Measurements from ENCODE around the gene ATP6V0B.

Gene ATP6V0B

DNA sequence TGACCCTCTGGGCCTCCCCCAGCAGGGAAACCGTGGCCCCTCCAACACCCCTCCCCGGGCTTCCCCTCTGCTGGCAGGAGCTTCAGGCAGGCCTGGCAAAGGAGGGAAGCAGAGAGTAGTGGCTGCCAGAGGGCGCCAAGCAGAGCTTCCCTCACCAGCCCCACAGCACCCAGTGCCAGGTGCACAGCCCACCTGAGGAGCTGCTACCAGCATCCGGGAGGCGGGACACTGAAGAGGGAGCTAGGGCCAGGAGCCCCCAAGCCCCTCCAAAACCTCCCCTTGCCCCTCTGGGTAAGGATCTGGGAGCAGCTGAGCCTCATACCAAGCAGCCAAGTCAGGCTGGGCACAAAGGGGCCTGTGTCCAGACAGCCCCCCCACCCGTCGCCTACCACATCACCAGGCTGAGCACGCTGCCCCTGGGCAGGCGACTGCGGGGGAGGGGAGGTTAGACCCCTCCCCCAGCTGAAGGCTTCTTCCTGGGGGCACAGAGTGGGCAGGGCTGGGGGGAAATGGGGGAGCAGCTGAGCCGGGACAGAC, 36.2 kb downstream of the ATP6V0B start:
- Histone ChIP-seq H3K4me1 (ENCODE audit: insufficient read depth, low read length, poor library complexity, severe bottlenecking) (no peaks in the 10 kb centered on the region), H3K4me3 (ENCODE audit: low read length, poor library complexity, severe bottlenecking) (no peak overlapping the region), H2AFZ (ENCODE audit: low read length) (no peak overlapping the region), H3K9ac (ENCODE audit: low read depth, low read length, poor library complexity, severe bottlenecking) (no peak overlapping the region), H3F3A (ENCODE audit: low read depth) (no peaks in the 10 kb centered on the region), H3K36me3 (ENCODE audit: insufficient read depth, low read length) (no peaks in the 10 kb centered on the region), H3K4me2 (ENCODE audit: low read depth, low read length, poor library complexity, severe bottlenecking) (no peak overlapping the region), H4K20me1 (ENCODE audit: insufficient read depth, low read length, poor library complexity, severe bottlenecking) (no peaks in the 10 kb centered on the region), H3K27me3 (ENCODE audit: insufficient read depth, low read length, poor library complexity, severe bottlenecking) (no peaks in the 10 kb centered on the region), H3K9me2 (replicated peaks; ENCODE audit: low read depth, low read length) (no peaks in the 10 kb centered on the region), H3K79me2 (ENCODE audit: insufficient read depth, low read length) (no peaks in the 10 kb centered on the region), H3K9me3 (ENCODE audit: insufficient read depth, low read depth, low read length) (no peaks in the 10 kb centered on the region)
- TF ChIP-seq, protein P1, sequence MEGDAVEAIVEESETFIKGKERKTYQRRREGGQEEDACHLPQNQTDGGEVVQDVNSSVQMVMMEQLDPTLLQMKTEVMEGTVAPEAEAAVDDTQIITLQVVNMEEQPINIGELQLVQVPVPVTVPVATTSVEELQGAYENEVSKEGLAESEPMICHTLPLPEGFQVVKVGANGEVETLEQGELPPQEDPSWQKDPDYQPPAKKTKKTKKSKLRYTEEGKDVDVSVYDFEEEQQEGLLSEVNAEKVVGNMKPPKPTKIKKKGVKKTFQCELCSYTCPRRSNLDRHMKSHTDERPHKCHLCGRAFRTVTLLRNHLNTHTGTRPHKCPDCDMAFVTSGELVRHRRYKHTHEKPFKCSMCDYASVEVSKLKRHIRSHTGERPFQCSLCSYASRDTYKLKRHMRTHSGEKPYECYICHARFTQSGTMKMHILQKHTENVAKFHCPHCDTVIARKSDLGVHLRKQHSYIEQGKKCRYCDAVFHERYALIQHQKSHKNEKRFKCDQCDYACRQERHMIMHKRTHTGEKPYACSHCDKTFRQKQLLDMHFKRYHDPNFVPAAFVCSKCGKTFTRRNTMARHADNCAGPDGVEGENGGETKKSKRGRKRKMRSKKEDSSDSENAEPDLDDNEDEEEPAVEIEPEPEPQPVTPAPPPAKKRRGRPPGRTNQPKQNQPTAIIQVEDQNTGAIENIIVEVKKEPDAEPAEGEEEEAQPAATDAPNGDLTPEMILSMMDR (conservative IDR thresholded peaks at IDR 0.05; ENCODE audit: low read length): no peak
- no peak for TF ChIP-seq EZH2phosphoT487 (IDR thresholded peaks at IDR 0.05; ENCODE audit: borderline replicate concordance)

DNA sequence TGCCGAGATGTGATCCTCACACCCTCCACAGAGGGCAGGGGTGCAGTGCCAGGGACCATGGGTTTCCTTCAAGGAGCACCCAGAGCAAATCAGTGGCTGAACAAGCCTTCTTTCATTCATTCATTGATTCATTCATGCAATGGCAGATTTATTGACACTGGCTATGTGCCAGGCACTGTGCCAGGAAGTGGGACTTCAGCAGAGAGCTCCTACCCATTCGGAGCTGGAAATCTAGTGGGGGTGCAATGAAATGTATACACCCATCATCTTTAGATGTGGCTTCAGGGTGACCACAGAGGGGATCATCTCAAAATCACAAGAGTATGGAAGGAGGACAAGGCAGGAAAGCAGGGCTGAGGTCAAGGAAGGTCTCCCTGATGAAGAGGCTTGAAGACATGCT, 37.6 kb downstream of the ATP6V0B start:
- no peak overlapping the region for H3K9ac ChIP-seq (ENCODE audit: low read depth, low read length, poor library complexity, severe bottlenecking)
- TF ChIP-seq, protein P1 (conservative IDR thresholded peaks at IDR 0.05; ENCODE audit: low read length): no peak
- TF ChIP-seq EZH2phosphoT487 (IDR thresholded peaks at IDR 0.05; ENCODE audit: borderline replicate concordance): no peak
- H4K20me1 ChIP-seq (ENCODE audit: insufficient read depth, low read length, poor library complexity, severe bottlenecking): no peaks in the 10 kb centered on the region
- no peaks in the 10 kb centered on the region for H3K36me3 ChIP-seq (ENCODE audit: insufficient read depth, low read length)
- H3K79me2 ChIP-seq (ENCODE audit: insufficient read depth, low read length): no peaks in the 10 kb centered on the region
- H3K9me2 ChIP-seq (replicated peaks; ENCODE audit: low read depth, low read length): no peaks in the 10 kb centered on the region
- no peaks in the 10 kb centered on the region for H3F3A ChIP-seq (ENCODE audit: low read depth)
- no peak overlapping the region for H2AFZ ChIP-seq (ENCODE audit: low read length)
- no peak overlapping the region for H3K4me2 ChIP-seq (ENCODE audit: low read depth, low read length, poor library complexity, severe bottlenecking)
- H3K27me3 ChIP-seq (ENCODE audit: insufficient read depth, low read length, poor library complexity, severe bottlenecking): no peaks in the 10 kb centered on the region
- no peak overlapping the region for H3K4me3 ChIP-seq (ENCODE audit: low read length, poor library complexity, severe bottlenecking)
- no peaks in the 10 kb centered on the region for H3K4me1 ChIP-seq (ENCODE audit: insufficient read depth, low read length, poor library complexity, severe bottlenecking)
- H3K9me3 ChIP-seq (ENCODE audit: insufficient read depth, low read depth, low read length): no peaks in the 10 kb centered on the region

DNA sequence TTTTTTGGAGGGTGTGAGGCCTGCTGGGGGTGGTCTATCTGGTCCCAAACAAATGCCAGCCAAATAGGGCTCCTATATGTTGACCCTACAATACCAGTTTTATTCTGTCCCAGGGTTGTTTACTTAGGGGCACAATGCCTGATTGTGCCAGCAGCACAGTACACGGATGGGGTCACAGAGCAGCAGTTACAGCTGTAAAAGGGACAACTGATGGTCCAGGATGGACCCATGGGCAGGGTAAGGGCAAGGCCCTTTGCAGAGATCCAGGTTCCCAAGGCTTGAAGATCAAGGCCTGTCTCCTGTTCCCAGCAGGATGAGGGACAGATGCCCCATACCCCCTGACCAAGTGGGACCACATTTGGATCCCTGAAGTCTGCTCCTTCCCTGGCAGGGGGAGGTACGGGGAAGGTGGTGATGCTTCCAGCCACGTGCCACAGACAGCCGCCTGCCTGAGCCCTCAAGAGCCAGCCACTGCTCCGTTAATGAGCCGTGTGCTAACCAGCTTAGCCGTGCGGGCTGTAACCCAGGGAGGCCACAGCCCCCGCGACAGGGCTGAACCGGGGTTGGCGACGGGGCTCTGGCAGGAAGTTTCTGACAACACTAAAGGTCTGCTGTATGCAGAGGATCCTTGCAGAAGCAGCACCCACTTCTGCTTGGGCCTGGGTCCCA, 38.3 kb downstream of the ATP6V0B start:
- no peaks in the 10 kb centered on the region for H3K79me2 ChIP-seq (ENCODE audit: insufficient read depth, low read length)
- no peaks in the 10 kb centered on the region for H3F3A ChIP-seq (ENCODE audit: low read depth)
- no peaks in the 10 kb centered on the region for H4K20me1 ChIP-seq (ENCODE audit: insufficient read depth, low read length, poor library complexity, severe bottlenecking)
- no peaks in the 10 kb centered on the region for H3K36me3 ChIP-seq (ENCODE audit: insufficient read depth, low read length)
- H3K9me3 ChIP-seq (ENCODE audit: insufficient read depth, low read depth, low read length): no peaks in the 10 kb centered on the region
- H2AFZ ChIP-seq (ENCODE audit: low read length): no peak overlapping the region
- TF ChIP-seq EZH2phosphoT487 (IDR thresholded peaks at IDR 0.05; ENCODE audit: borderline replicate concordance): no peak
- TF ChIP-seq, protein P1 (conservative IDR thresholded peaks at IDR 0.05; ENCODE audit: low read length): no peak
- H3K4me3 ChIP-seq (ENCODE audit: low read length, poor library complexity, severe bottlenecking): no peak overlapping the region
- H3K9me2 ChIP-seq (replicated peaks; ENCODE audit: low read depth, low read length): no peaks in the 10 kb centered on the region
- no peak overlapping the region for H3K4me2 ChIP-seq (ENCODE audit: low read depth, low read length, poor library complexity, severe bottlenecking)
- H3K4me1 ChIP-seq (ENCODE audit: insufficient read depth, low read length, poor library complexity, severe bottlenecking): no peaks in the 10 kb centered on the region
- H3K27me3 ChIP-seq (ENCODE audit: insufficient read depth, low read length, poor library complexity, severe bottlenecking): no peaks in the 10 kb centered on the region
- H3K9ac ChIP-seq (ENCODE audit: low read depth, low read length, poor library complexity, severe bottlenecking): no peak overlapping the region

Measured in Loucy (cell line).